Measurements from ENCODE around the gene KIAA0513. TPM values are rescaled to one million over a fixed set of nuclear protein-coding genes. Genes with fewer than 3 reads are reported as not detected.

KIAA0513 gene
- total RNA-seq, 2 experiments from 2014 or later, result 9.0 to 10.9 TPM

DNA sequence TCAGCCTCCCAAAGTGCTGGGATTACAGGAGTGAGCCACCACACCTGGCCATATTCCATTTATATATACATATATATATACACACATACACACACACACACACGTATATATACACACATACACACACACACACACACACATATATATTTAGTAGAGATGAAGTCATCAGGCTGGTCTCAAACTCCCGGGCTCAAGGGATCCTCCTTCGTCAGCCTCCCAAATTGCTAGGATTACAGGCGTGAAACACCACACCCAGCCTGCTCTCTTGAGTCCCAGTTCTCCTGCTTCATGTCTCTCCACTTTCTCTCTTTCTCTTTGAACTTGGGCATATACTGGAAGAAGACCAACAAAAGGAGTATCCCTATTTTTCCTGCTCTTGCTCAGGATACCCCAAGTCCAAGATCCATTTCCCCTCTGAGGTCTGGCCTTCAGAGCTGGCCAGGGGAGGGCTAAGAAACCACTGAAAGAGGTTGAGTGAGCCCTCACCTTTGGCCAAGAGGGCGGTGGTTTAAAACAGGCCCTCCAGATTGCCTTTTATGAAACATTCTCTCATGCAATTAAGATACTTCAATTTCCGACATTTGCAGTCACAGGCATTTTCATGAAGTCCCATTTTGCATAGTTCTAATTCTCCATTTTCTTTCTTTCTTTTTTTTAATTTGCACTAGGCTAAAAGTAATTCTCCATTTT is 46.8 kb downstream of the KIAA0513 start:
- no peak overlapping the region for H3K27ac ChIP-seq (ENCODE audit: low read depth in 1 of 2, low read length in 2 of 2)
- no peak overlapping the region for H3K4me3 ChIP-seq (ENCODE audit: low read length)
- no peaks in the 10 kb centered on the region for H3K4me1 ChIP-seq (ENCODE audit: insufficient read depth, low read length)
- intact Hi-C loops (cut with DNase I, micrococcal nuclease), result no loop called here
- Mint-ChIP-seq H3K27ac (no peak overlapping the region), H3K27me3 (no peaks in the 10 kb centered on the region), H3K9me3 (no peaks in the 10 kb centered on the region), H3K4me3 (no peak overlapping the region), H3K4me1 (ENCODE audit: low read depth) (no peaks in the 10 kb centered on the region), H3K36me3 (ENCODE audit: low read depth) (peaks cover 74% of the 10 kb centered on the region)
- DNase-seq, result no peak
- H3K36me3 ChIP-seq (ENCODE audit: insufficient read depth, low read length), result peaks cover 57% of the 10 kb centered on the region
- ChIA-PET POLR2A (interaction anchor here (0.8 kb wide), 1 partner anchor 19 kb away, joined by 3 read pairs; no protein-coding TSS in a partner anchor), CTCF (interaction anchor here (0.5 kb wide), 1 partner anchor 324 kb away, joined by 3 read pairs; no protein-coding TSS in a partner anchor)
- H3K9me3 ChIP-seq (ENCODE audit: control insufficient read depth in 1 of 2, insufficient read depth in 1 of 2, low read length in 2 of 2), result no peaks in the 10 kb centered on the region
- no peak for ATAC-seq (ENCODE audit: poor library complexity)
- TF ChIP-seq, protein P1, sequence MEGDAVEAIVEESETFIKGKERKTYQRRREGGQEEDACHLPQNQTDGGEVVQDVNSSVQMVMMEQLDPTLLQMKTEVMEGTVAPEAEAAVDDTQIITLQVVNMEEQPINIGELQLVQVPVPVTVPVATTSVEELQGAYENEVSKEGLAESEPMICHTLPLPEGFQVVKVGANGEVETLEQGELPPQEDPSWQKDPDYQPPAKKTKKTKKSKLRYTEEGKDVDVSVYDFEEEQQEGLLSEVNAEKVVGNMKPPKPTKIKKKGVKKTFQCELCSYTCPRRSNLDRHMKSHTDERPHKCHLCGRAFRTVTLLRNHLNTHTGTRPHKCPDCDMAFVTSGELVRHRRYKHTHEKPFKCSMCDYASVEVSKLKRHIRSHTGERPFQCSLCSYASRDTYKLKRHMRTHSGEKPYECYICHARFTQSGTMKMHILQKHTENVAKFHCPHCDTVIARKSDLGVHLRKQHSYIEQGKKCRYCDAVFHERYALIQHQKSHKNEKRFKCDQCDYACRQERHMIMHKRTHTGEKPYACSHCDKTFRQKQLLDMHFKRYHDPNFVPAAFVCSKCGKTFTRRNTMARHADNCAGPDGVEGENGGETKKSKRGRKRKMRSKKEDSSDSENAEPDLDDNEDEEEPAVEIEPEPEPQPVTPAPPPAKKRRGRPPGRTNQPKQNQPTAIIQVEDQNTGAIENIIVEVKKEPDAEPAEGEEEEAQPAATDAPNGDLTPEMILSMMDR (IDR thresholded peaks at IDR 0.05), result no peak
- no peaks in the 10 kb centered on the region for H3K27me3 ChIP-seq (ENCODE audit: control insufficient read depth in 1 of 2, insufficient read depth in 2 of 2, low read length in 2 of 2)

- no peaks in the 10 kb centered on the region for H3K9me3 Mint-ChIP-seq
- H3K4me1 Mint-ChIP-seq (ENCODE audit: low read depth), result no peaks in the 10 kb centered on the region
- no peaks in the 10 kb centered on the region for H3K27me3 ChIP-seq (ENCODE audit: control insufficient read depth in 1 of 2, insufficient read depth in 2 of 2, low read length in 2 of 2)
- ChIA-PET POLR2A (no interaction called here), CTCF (no interaction called here)
- no peak overlapping the region for H3K4me3 Mint-ChIP-seq
- H3K36me3 ChIP-seq (ENCODE audit: insufficient read depth, low read length), result peaks cover 54% of the 10 kb centered on the region
- H3K4me3 ChIP-seq (ENCODE audit: low read length), result no peak overlapping the region
- H3K9me3 ChIP-seq (ENCODE audit: control insufficient read depth in 1 of 2, insufficient read depth in 1 of 2, low read length in 2 of 2), result no peaks in the 10 kb centered on the region
- DNase-seq (no peak), ATAC-seq (ENCODE audit: poor library complexity) (no peak)
- no peak overlapping the region for H3K27ac Mint-ChIP-seq
- TF ChIP-seq, protein P1 (IDR thresholded peaks at IDR 0.05), result no peak
- intact Hi-C loops (cut with DNase I, micrococcal nuclease), result no loop called here
- H3K27ac ChIP-seq (ENCODE audit: low read depth in 1 of 2, low read length in 2 of 2), result no peak overlapping the region
- no peaks in the 10 kb centered on the region for H3K4me1 ChIP-seq (ENCODE audit: insufficient read depth, low read length)
- peaks cover 75% of the 10 kb centered on the region for H3K36me3 Mint-ChIP-seq (ENCODE audit: low read depth)
- no peaks in the 10 kb centered on the region for H3K27me3 Mint-ChIP-seq
Measured at GRCh38 chr16:85075236-85075924, 47.8 kb downstream of the KIAA0513 start.

GRCh38 chr16:85077039-85077438 is 49.4 kb downstream of the KIAA0513 start:
- Histone ChIP-seq H3K36me3 (ENCODE audit: insufficient read depth, low read length) (peaks cover 39% of the 10 kb centered on the region), H3K4me3 (ENCODE audit: low read length) (no peak overlapping the region), H3K9me3 (ENCODE audit: control insufficient read depth in 1 of 2, insufficient read depth in 1 of 2, low read length in 2 of 2) (no peaks in the 10 kb centered on the region), H3K27me3 (ENCODE audit: control insufficient read depth in 1 of 2, insufficient read depth in 2 of 2, low read length in 2 of 2) (no peaks in the 10 kb centered on the region), H3K27ac (ENCODE audit: low read depth in 1 of 2, low read length in 2 of 2) (no peak overlapping the region), H3K4me1 (ENCODE audit: insufficient read depth, low read length) (no peaks in the 10 kb centered on the region)
- ChIA-PET CTCF (no interaction called here), POLR2A (no interaction called here)
- no peaks in the 10 kb centered on the region for H3K9me3 Mint-ChIP-seq
- H3K36me3 Mint-ChIP-seq (ENCODE audit: low read depth), result peaks cover 65% of the 10 kb centered on the region
- no peak for ATAC-seq (ENCODE audit: poor library complexity)
- TF ChIP-seq, protein P1 (IDR thresholded peaks at IDR 0.05), result no peak
- no peaks in the 10 kb centered on the region for H3K27me3 Mint-ChIP-seq
- no peaks in the 10 kb centered on the region for H3K4me1 Mint-ChIP-seq (ENCODE audit: low read depth)
- intact Hi-C loops (cut with DNase I, micrococcal nuclease), result no loop called here
- no peak for DNase-seq
- H3K27ac Mint-ChIP-seq, result no peak overlapping the region
- no peak overlapping the region for H3K4me3 Mint-ChIP-seq

All from CD4-positive, alpha-beta T cell (primary cell).